Activated CD4-positive, alpha-beta T cell treated with anti-CD3 and anti-CD28 coated beads for 36 hours (primary cell): ENCODE results near the gene PDXDC1. TPM values are rescaled to one million over a fixed set of nuclear protein-coding genes. Genes with fewer than 3 reads are reported as not detected.
"Not testable (repeated sequence)": the region's sequence is repeated elsewhere in the genome, so short reads cannot be mapped to it uniquely, and the experiment has no call there.

Source experiments
- ATAC-seq: fragments of 200-7000 bp; cut with Tn5 transposase; one replicate; pipeline ENCODE4 v1.10.0; 2021; ENCODE audit warnings: mild to moderate bottlenecking, moderate library complexity
- CTCF ChIA-PET: fragments of 350-600 bp; sonication (Branson Sonifier 250); formaldehyde crosslinking; loops from one replicate; lab custom pipeline; 2021; ENCODE audit warnings: antibody characterized with exemption; lab: Charles Lee
- POLR2A ChIA-PET: fragments of 350-600 bp; sonication (Branson Sonifier 250); formaldehyde crosslinking; loops from one replicate; lab custom pipeline; 2021; ENCODE audit warnings: antibody characterized with exemption, inconsistent platforms; lab: Charles Lee
- DNase-seq: peaks from one replicate; pipeline ENCODE4 v3.0.0-alpha.2; 2020
- H3K27ac Mint-ChIP-seq: one replicate; pipeline ENCODE4 v1.8.0; 2021; ENCODE audit warnings: mixed read lengths
- H3K27me3 Mint-ChIP-seq: one replicate; pipeline ENCODE4 v1.8.0; 2021; ENCODE audit warnings: mixed read lengths
- H3K36me3 Mint-ChIP-seq: one replicate; pipeline ENCODE4 v1.8.0; 2021; ENCODE audit warnings: low read depth, mixed read lengths
- H3K4me1 Mint-ChIP-seq: one replicate; pipeline ENCODE4 v1.8.0; 2021; ENCODE audit warnings: mixed read lengths
- H3K4me3 Mint-ChIP-seq: one replicate; pipeline ENCODE4 v1.8.0; 2021; ENCODE audit warnings: mild to moderate bottlenecking, moderate library complexity, mixed read lengths
- H3K9me3 Mint-ChIP-seq: one replicate; pipeline ENCODE4 v1.8.0; 2021; ENCODE audit warnings: low read depth, mixed read lengths
- intact Hi-C, 2 experiments: fragments of 100-400 bp; cut with DNase I in 1 of 2; cut with micrococcal nuclease in 1 of 2; formaldehyde crosslinking; loops; one replicate each; pipeline versions ENCODE4 v1.14.2 to v1.15.1; 2022 to 2024; cut with DNase I, micrococcal nuclease
- total RNA-seq, 2 experiments: library from RNA; stranded (reverse); gene quantifications; one replicate each; pipeline ENCODE4 v1.2.3, GENCODE V29; 2021

Gene PDXDC1
- total RNA-seq, 2 experiments from 2014 or later, result 50.6 to 53.9 TPM

GRCh38 chr16:15142891-15143600 is 168.2 kb downstream of the PDXDC1 start:
- ATAC-seq, H3K27ac Mint-ChIP-seq, H3K36me3 Mint-ChIP-seq, CTCF ChIA-PET, DNase-seq, POLR2A ChIA-PET, H3K9me3 Mint-ChIP-seq, H3K4me3 Mint-ChIP-seq, intact Hi-C loops, H3K27me3 Mint-ChIP-seq: not testable (repeated sequence)
- H3K4me1 Mint-ChIP-seq, result peaks cover 11% of the 10 kb centered on the region

- H3K36me3 Mint-ChIP-seq, DNase-seq, H3K27ac Mint-ChIP-seq, H3K27me3 Mint-ChIP-seq, POLR2A ChIA-PET, H3K9me3 Mint-ChIP-seq, intact Hi-C loops, CTCF ChIA-PET, ATAC-seq, H3K4me3 Mint-ChIP-seq: not testable (repeated sequence)
- H3K4me1 Mint-ChIP-seq, result peaks cover 11% of the 10 kb centered on the region
Measured at GRCh38 chr16:15143601-15144091, 168.8 kb downstream of the PDXDC1 start.

GRCh38 chr16:15144092-15144631 is 169.3 kb downstream of the PDXDC1 start:
- ATAC-seq, H3K27ac Mint-ChIP-seq, POLR2A ChIA-PET, intact Hi-C loops, H3K27me3 Mint-ChIP-seq, DNase-seq, H3K4me3 Mint-ChIP-seq, CTCF ChIA-PET, H3K36me3 Mint-ChIP-seq, H3K9me3 Mint-ChIP-seq: not testable (repeated sequence)
- peaks cover 11% of the 10 kb centered on the region for H3K4me1 Mint-ChIP-seq

- H3K9me3 Mint-ChIP-seq, CTCF ChIA-PET, POLR2A ChIA-PET, H3K27ac Mint-ChIP-seq, intact Hi-C loops, H3K36me3 Mint-ChIP-seq, H3K27me3 Mint-ChIP-seq, DNase-seq, ATAC-seq, H3K4me3 Mint-ChIP-seq: not testable (repeated sequence)
- peaks cover 11% of the 10 kb centered on the region for H3K4me1 Mint-ChIP-seq
Measured at GRCh38 chr16:15144781-15145417, 170.1 kb downstream of the PDXDC1 start.

GRCh38 chr16:15145418-15146263 is 170.8 kb downstream of the PDXDC1 start:
- H3K27ac Mint-ChIP-seq, POLR2A ChIA-PET, H3K27me3 Mint-ChIP-seq, intact Hi-C loops, ATAC-seq, CTCF ChIA-PET, H3K4me3 Mint-ChIP-seq, DNase-seq, H3K9me3 Mint-ChIP-seq, H3K36me3 Mint-ChIP-seq: not testable (repeated sequence)
- peaks cover 11% of the 10 kb centered on the region for H3K4me1 Mint-ChIP-seq

GRCh38 chr16:15146264-15146662 is 171.4 kb downstream of the PDXDC1 start:
- intact Hi-C loops, DNase-seq, H3K27ac Mint-ChIP-seq, CTCF ChIA-PET, H3K4me3 Mint-ChIP-seq, H3K36me3 Mint-ChIP-seq, H3K27me3 Mint-ChIP-seq, POLR2A ChIA-PET, H3K9me3 Mint-ChIP-seq, ATAC-seq: not testable (repeated sequence)
- H3K4me1 Mint-ChIP-seq, result peaks cover 11% of the 10 kb centered on the region

- CTCF ChIA-PET, H3K27ac Mint-ChIP-seq, H3K4me3 Mint-ChIP-seq, ATAC-seq, POLR2A ChIA-PET, intact Hi-C loops, H3K9me3 Mint-ChIP-seq, H3K4me1 Mint-ChIP-seq, DNase-seq, H3K36me3 Mint-ChIP-seq, H3K27me3 Mint-ChIP-seq: not testable (repeated sequence)
Measured at GRCh38 chr16:15148831-15149230, 174.0 kb downstream of the PDXDC1 start.

- H3K27ac Mint-ChIP-seq, H3K9me3 Mint-ChIP-seq, H3K4me3 Mint-ChIP-seq, intact Hi-C loops, CTCF ChIA-PET, POLR2A ChIA-PET, ATAC-seq, H3K36me3 Mint-ChIP-seq, H3K4me1 Mint-ChIP-seq, H3K27me3 Mint-ChIP-seq, DNase-seq: not testable (repeated sequence)
Measured at GRCh38 chr16:15149260-15149659, 174.4 kb downstream of the PDXDC1 start.

- H3K4me1 Mint-ChIP-seq, CTCF ChIA-PET, POLR2A ChIA-PET, H3K9me3 Mint-ChIP-seq, ATAC-seq, H3K27me3 Mint-ChIP-seq, H3K36me3 Mint-ChIP-seq: not testable (repeated sequence)
- Mint-ChIP-seq H3K4me3 (peak overlapping the region; percentile 69), H3K27ac (peak overlapping the region; percentile 37)
- DNase-seq, result peak; percentile 58
- intact Hi-C loops, result loop anchor here in 1 of 2 experiments (5.0 to 10.0 kb wide), 2 partner anchors 99 to 522 kb away; partner anchors contain the start of genes BFAR, NTAN1 and PARN
Measured at GRCh38 chr16:15154005-15154404, 179.2 kb downstream of the PDXDC1 start.

GRCh38 chr16:15154650-15155562 is 180.1 kb downstream of the PDXDC1 start:
- H3K27ac Mint-ChIP-seq, result peak overlapping the region; percentile 77
- POLR2A ChIA-PET, H3K36me3 Mint-ChIP-seq, CTCF ChIA-PET, H3K4me1 Mint-ChIP-seq, H3K9me3 Mint-ChIP-seq, H3K27me3 Mint-ChIP-seq: not testable (repeated sequence)
- intact Hi-C loops, result loop anchor here in 1 of 2 experiments (5.0 to 10.0 kb wide), 2 partner anchors 100 to 523 kb away; partner anchors contain the start of genes BFAR, NTAN1 and PARN
- ATAC-seq (peak; percentile 89), DNase-seq (peak; percentile 94)
- peak overlapping the region; percentile 73 for H3K4me3 Mint-ChIP-seq
